Stimulated activated CD8-positive, alpha-beta memory T cell treated with anti-CD3 and anti-CD28 coated beads, Interleukin-12 subunit alpha, Interleukin-12 subunit beta, amount 100 ng/mL, for 4 hours (primary cell): Measurements from ENCODE around the gene ASB1.

ENCODE experiments used
- DNase-seq: peaks from one replicate; pipeline ENCODE4 v3.0.0-alpha.2; 2020; ENCODE audit warnings: low read depth

Gene ASB1

GRCh38 chr2:238467062-238467461, 40.3 kb downstream of the ASB1 start:
- DNase-seq = no peak

DNA sequence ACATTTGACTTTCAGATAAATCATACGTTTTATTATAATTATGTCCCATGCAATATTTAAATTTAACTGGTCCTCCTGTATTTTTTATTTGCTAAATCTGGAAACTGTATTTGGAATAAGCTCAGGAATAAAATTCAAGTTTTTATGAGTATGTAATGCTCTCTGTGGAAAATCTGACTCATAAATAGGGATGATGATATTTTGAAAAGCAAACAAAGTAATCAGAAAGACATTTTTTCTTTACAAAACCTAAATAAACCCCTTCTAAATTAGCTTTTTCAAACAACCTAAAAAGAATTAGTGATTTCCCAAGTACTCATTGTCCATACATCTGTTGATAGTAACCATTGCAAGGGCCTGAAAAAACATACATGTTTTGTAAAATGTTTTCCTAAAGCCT, 41.1 kb downstream of the ASB1 start:
- no peak for DNase-seq

DNA sequence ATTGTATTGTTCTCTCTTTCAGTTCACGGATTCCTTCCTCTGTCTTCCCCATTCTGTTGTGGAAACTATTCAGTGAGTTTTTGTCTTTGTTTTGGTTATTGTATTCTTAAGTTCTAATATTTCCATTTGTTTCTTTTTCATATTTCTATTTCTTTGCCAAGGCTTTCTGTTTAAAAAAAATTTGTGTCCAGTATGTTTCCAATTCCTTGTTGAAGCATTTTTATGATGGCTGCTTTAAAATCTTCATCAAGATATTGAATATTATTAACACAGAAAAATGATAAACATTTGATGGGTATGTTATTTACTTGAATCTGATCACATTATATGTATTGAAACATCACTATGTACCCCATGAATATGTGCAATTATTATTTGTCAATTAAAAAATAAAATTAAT, 42.4 kb downstream of the ASB1 start:
- no peak for DNase-seq

- DNase-seq = no peak
These were observed 46.3 kb downstream of the ASB1 start for GRCh38 chr2:238473014-238473413.

DNA sequence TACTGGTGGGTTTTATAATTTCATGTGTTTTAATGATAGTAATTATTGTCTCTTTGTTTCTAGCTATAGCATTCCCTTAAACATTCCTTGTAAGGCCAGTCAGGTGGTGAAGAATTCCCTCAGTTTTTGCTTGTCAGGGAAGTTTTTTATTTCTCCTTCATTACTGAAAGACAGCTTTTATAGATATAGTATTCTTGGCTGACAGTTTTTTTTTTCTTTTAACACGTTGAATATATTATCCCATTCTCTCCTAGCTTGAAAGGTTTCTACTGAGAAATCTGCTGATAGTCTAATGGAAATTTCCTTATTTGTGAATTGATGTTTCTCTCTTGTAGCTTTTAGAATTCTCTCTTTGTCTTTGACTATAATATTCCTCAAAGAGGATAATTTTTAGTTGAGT, 46.8 kb downstream of the ASB1 start:
- DNase-seq = no peak

GRCh38 chr2:238475034-238475433, 48.3 kb downstream of the ASB1 start:
- no peak for DNase-seq

DNA sequence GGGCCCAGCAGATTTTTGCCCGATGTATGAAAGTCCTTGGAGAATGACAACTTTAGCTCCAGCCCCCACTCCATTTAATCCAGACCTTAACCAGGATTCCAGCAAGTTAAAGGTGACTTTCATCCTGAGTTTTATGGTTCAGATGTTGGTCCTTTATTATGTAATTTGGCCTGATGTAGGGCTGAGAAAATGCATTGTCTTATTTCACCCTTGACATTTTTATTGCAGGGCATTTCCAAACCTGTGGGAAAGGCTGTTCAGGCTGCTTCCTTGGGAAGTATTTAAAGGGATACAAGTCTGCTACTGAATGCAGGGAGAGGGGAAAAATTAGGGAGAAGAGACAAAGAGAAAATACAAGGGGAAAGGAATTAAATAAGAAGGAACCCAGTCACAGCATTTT, 48.8 kb downstream of the ASB1 start:
- DNase-seq = no peak

DNA sequence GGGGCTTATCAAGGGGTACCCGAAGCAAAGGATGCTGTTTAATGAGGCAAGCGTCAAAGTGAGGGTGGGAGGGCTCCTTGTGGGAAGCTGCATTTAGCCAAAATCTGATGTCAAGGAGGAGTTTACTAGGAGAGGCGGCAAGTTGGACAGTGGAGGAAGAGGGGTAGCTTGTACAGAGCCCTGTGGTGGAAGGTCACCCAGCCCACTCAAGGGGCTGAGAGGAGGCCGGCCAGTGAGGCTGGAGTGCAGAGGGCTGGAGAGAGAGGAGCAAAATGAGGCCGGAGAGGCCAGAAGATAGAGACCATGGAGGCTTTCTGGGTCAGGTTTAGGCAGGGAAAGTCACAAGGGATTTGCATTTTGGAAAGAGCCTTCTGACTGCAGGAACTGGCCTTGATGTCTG, 49.5 kb downstream of the ASB1 start:
- DNase-seq = no peak

GRCh38 chr2:238478216-238478615, 51.5 kb downstream of the ASB1 start:
- no peak for DNase-seq

DNA sequence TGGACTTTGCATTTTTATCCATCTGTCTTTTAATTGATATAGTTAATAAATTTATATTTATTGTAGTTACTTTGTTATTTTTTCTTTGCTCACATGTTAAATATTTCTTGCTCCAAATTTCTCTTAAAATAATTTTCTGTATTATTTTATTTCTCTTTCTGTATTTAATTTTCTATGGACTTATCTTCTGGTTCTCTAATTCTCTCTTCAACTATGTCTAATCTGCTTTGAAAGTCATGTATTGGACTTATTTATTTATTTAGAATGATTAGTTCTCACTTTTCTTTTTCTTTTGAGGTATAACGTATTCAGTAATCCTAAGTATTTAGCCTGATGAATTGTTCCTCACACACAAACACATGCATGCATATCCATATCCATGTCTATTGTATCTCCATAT, 53.1 kb downstream of the ASB1 start:
- no peak for DNase-seq

DNA sequence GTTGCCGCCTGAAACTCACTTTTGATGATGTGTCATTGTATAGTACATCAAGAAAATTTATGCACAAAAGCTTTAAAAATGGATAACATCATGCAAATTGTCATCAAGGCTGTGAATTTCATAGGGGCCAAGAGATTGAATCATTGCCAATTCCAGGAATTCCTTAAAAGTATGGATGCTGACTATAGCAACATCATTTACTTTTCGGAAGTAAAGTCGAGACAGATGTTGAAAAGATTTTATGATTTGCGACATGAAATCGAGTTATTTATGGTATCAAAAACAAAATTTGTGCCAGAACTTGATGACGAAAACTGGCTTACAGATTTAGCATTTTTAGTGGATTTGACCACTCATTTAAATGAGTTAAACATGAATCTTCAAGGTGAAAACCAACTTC, 56.3 kb downstream of the ASB1 start:
- DNase-seq = no peak

- no peak for DNase-seq
These were observed 56.9 kb downstream of the ASB1 start for GRCh38 chr2:238483656-238484055.

DNA sequence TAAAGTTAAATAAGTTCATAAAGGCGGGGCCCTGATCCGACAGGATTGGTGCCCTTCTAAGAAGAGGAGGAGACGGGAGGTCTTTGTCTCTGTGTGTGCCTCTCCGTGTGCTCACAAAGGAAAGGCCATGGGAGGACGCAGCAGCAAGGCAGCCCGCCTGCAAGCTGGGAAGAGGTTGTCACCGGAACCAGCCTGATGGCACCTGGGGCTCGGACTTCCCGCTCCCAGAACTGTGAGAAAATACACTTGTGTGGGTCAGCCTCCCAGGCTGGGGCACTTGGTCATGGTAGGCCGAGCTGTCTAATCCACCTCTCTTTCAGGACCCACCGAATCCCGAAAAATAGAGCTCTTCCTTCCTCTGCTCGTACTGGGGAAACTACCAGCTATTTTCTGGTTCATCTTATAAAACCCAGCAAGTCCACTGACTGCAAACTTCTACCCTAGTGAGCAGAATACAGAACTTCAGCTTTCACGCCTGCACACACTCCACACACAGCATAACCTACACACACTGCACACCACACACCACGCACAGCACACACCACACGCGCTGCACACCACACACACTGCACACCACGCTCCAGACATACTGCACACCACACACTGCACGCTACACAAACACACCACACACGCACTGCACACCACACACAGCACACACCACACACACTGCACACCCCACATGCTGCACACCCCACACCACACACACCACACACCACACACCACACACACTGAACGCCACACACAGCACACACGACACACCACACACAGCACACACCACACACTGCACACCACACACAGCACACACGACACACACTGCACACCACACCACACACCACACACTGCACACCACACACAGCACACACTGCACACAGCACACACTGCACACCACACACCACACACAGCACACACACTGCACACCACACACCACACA, 58.1 kb downstream of the ASB1 start:
- no peak for DNase-seq

DNA sequence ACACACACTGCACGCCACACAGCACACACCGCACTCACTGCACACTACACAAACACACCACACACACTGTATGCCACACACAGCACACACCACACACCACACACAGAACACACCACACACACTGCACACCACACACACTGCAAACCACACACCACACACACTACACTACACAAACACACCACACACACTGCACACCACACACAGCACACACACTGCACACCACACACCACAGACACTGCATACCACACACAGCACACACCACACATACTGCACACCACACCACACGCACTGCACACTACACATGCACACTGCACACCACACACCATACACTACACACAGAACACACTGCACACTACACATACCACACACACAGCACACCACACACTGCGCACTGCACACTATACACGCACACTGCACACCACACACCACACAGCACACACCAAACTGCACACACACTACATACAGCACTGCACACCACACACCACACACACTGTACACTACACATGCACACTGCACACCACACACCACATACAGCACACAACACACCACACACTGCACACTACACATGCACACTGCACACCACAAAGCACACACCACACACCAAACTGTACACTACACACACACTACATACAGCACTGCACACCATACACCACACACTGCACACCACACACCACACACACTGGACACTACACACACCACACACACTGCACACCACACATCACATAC, 59.6 kb downstream of the ASB1 start:
- no peak for DNase-seq

DNA sequence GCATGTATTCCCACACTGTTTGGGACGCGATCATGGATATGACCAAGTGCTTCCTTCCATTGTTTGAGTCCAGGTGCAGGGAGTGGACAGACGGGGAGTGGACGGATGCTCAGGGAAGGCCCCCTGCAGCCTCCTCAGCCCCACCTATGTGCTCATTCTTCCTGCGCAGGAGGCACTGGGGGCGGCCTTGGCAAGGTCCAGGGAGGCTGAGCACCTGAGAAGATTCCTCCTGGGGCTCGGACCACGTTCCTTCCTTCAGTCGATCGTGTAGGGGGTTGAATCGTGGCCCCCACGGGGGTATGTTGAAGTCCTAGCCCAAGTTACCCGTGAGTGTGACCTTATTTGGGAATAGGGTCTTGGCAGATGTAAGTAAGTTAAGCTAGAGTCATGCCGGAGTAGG, 60.4 kb downstream of the ASB1 start:
- no peak for DNase-seq

DNA sequence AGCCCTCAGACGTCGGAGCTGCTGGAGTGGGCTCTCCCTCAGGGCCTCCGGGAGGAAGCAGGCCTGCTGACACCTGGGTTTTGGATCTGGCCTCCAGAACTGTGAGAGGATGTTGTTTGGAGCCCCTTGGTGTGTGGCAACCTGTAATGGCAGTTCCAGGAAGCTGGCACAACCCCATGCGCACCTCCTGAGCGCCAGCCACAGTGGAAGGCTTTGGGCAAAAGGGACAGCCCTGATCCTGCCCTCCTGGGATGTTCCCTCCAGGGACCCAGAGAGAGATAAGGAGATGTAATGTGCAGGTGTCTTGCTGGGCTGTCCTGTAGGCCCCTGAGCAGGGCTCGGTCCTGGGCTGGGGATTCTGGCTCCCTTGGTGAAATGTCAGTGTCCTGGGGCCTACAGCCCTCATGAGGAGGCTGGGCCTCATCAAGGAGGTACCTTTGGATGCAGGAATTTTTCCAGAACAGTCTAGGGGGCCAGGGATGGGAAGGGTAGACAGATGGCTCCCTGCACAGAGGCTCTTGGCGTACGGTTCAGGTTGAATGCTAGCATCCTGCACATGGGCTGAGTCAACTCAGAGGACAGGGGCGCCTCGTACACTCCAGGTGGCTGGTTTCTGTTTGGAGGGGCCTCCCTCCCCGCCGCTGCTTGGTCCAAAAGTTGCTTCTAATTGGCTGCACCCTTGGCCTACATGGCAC, 61.1 kb downstream of the ASB1 start:
- no peak for DNase-seq

DNA sequence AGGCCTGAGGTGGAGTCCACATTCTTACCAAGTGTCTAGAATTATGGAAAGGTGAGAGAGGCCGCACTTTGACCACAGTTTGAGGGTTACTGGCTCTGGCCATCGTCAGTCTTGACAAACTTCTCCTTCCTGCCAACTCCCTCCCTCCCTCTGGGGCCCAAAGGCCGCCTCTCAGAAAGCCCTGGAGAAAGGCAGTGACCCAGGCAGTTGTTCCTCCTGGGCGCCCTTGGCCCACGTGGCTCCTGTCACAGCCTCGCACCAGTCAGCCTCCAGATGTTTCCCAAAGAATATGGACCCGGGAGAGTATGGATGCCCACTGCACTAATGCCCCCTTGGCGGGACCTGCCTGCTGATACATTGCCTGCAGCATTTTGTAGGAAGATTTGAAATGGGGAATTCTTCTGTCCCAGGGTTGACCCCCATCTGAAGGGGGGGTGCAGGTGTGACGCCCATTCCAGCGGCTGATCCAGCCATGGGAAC, 61.7 kb downstream of the ASB1 start:
- no peak for DNase-seq

GRCh38 chr2:238489431-238489830, 62.7 kb downstream of the ASB1 start:
- no peak for DNase-seq

DNA sequence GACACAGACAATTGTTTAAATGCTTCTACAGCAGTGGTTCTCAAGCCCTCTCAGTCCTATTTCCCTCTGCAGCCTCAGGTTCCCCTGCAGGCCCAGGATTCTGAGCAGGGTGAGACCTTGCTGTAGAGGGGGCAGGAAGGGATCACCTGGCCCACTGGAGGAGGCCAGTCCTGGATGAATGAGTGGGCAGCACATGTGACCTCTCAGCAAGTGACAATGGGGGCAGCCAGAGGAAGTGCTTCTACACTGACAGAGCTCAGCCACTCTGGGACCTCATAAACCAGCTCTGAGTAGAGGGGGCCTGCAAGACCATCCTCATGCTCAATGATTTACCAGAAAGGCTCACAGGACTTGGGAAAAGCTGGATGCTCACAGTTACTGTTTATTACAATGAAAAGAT, 63.2 kb downstream of the ASB1 start:
- DNase-seq = no peak

GRCh38 chr2:238492840-238493239, 66.1 kb downstream of the ASB1 start:
- DNase-seq = no peak

- no peak for DNase-seq
These were observed 66.7 kb downstream of the ASB1 start for GRCh38 chr2:238493411-238493810.

GRCh38 chr2:238493880-238494572, 67.3 kb downstream of the ASB1 start:
- no peak for DNase-seq
